Neural progenitor cell (in vitro differentiated cells): ENCODE data around the gene ACCS. TPM values are rescaled to one million over a fixed set of nuclear protein-coding genes. Genes with fewer than 3 reads are reported as not detected.

Source experiments
- DNase-seq: peaks from one replicate; pipeline ENCODE4 v3.0.0-alpha.2; 2016; ENCODE audit warnings: low spot score
- H2AFZ ChIP-seq: fragments of 200-600 bp; sonication (generic); replicated peaks from 2 replicates; pipeline ENCODE4 v1.6.1; 2016; ENCODE audit warnings: antibody characterized with exemption
- H3F3A ChIP-seq: fragments of 200-600 bp; sonication (generic); 2 replicates; pipeline ENCODE4 v1.6.1; 2016; ENCODE audit warnings: antibody characterized with exemption, low read depth
- H3K27ac ChIP-seq: fragments of 200-600 bp; sonication (generic); 2 replicates; pipeline ENCODE4 v1.5.1; 2016; ENCODE audit warnings: mild to moderate bottlenecking
- H3K27me3 ChIP-seq: fragments of 200-600 bp; sonication (generic); 2 replicates; pipeline ENCODE4 v1.6.1; 2016; ENCODE audit warnings: mild to moderate bottlenecking, moderate library complexity
- H3K36me3 ChIP-seq: fragments of 200-600 bp; sonication (generic); 2 replicates; pipeline ENCODE4 v1.5.1; 2016
- H3K4me1 ChIP-seq: fragments of 200-600 bp; sonication (generic); 2 replicates; pipeline ENCODE4 v1.6.1; 2016; ENCODE audit warnings: mixed run types
- H3K4me2 ChIP-seq: fragments of 200-600 bp; sonication (generic); 2 replicates; pipeline ENCODE4 v1.6.1; 2016
- H3K4me3 ChIP-seq: fragments of 200-600 bp; sonication (generic); 2 replicates; pipeline ENCODE4 v1.5.1; 2016
- H3K79me2 ChIP-seq: fragments of 200-600 bp; sonication (generic); 2 replicates; pipeline ENCODE4 v1.6.1; 2016; ENCODE audit warnings: low read depth
- H3K9ac ChIP-seq: fragments of 200-600 bp; sonication (generic); 2 replicates; pipeline ENCODE4 v1.6.1; 2016
- H3K9me3 ChIP-seq: fragments of 200-600 bp; sonication (generic); 2 replicates; pipeline ENCODE4 v1.5.1; 2016; ENCODE audit warnings: low read depth
- H4K20me1 ChIP-seq: fragments of 200-600 bp; sonication (generic); 2 replicates; pipeline ENCODE4 v1.6.1; 2016; ENCODE audit warnings: low read depth
- H3K27ac Mint-ChIP-seq: 3 replicates; pipeline ENCODE4 v1.8.0; 2021; ENCODE audit warnings: mixed read lengths
- H3K27me3 Mint-ChIP-seq: 2 replicates; pipeline ENCODE4 v1.8.0; 2022; ENCODE audit warnings: low read depth, mild to moderate bottlenecking, inconsistent platforms, moderate library complexity, mixed read lengths; ENCODE audit not compliant: insufficient read depth
- H3K36me3 Mint-ChIP-seq: 3 replicates; pipeline ENCODE4 v1.8.0; 2021; ENCODE audit warnings: mixed read lengths
- H3K4me1 Mint-ChIP-seq: 3 replicates; pipeline ENCODE4 v1.8.0; 2021; ENCODE audit warnings: mixed read lengths
- H3K4me3 Mint-ChIP-seq: 3 replicates; pipeline ENCODE4 v1.8.0; 2021; ENCODE audit warnings: mild to moderate bottlenecking, moderate library complexity, mixed read lengths
- H3K9me3 Mint-ChIP-seq: 3 replicates; pipeline ENCODE4 v1.8.0; 2020; ENCODE audit warnings: mixed read lengths
- CTCF ChIP-seq: fragments of 200-600 bp; sonication (generic); IDR thresholded peaks from 2 replicates; pipeline ENCODE4 v1.5.1; 2017; ENCODE audit warnings: antibody characterized with exemption, mild to moderate bottlenecking
- EZH2 ChIP-seq: fragments of 200-600 bp; sonication (generic); IDR thresholded peaks from 2 replicates; pipeline ENCODE4 v1.6.1; 2017; ENCODE audit warnings: antibody characterized with exemption, mild to moderate bottlenecking, moderate library complexity
- EZH2phosphoT487 ChIP-seq: fragments of 200-600 bp; sonication (generic); IDR thresholded peaks from 2 replicates; pipeline ENCODE4 v1.6.1; 2017; ENCODE audit warnings: antibody characterized with exemption
- total RNA-seq: library from RNA; depleted of rRNA; stranded (reverse); fragments of >200 nt; gene quantifications from 2 replicates; pipeline ENCODE4 v1.2.3, GENCODE V29; 2015; ENCODE audit warnings: low replicate concordance

ACCS gene
- total RNA-seq, 1 donor from 2014 or later: 7.0 TPM

GRCh38 chr11:44051171-44051570 lies 14.9 kb upstream of the ACCS start:
- no peaks in the 10 kb centered on the region for H3K9me3 ChIP-seq
- H3K9ac ChIP-seq: no peak overlapping the region
- H3K27me3 ChIP-seq: peaks cover 10% of the 10 kb centered on the region
- H3F3A ChIP-seq: no peaks in the 10 kb centered on the region
- no peaks in the 10 kb centered on the region for H3K79me2 ChIP-seq
- peaks cover 7% of the 10 kb centered on the region for H3K4me1 Mint-ChIP-seq
- H2AFZ ChIP-seq: no peak overlapping the region
- H3K4me2 ChIP-seq: no peak overlapping the region
- no peaks in the 10 kb centered on the region for H3K9me3 Mint-ChIP-seq
- H3K4me1 ChIP-seq: no peaks in the 10 kb centered on the region
- H3K4me3 Mint-ChIP-seq: no peak overlapping the region
- no peaks in the 10 kb centered on the region for H3K36me3 Mint-ChIP-seq
- H3K27me3 Mint-ChIP-seq: peaks cover 2% of the 10 kb centered on the region
- TF ChIP-seq EZH2 (no peak), EZH2phosphoT487 (no peak)
- no peak overlapping the region for H3K4me3 ChIP-seq
- H3K36me3 ChIP-seq: no peaks in the 10 kb centered on the region
- no peak overlapping the region for H3K27ac ChIP-seq
- no peaks in the 10 kb centered on the region for H4K20me1 ChIP-seq
- DNase-seq: no peak
- no peak overlapping the region for H3K27ac Mint-ChIP-seq

DNA sequence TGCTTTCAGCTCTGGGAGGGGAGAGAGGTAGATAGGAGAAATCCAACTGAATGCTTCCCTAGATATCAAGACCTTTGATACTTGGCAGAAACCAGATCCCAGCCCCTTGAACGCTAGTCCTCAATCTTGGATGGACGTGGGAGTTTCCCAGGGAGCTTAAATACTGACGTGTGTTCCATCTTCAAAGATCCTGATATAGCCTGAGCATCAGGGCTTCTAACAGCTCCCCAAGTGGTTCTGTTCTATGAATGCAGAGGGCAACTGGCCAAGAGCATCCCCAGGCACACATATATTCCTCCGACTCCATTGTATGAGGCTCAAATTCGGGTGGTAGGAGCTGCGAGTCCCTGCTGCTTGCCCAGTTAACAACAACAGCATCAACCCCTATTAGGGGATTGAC lies 8.7 kb upstream of the ACCS start:
- H3K79me2 ChIP-seq: no peaks in the 10 kb centered on the region
- no peaks in the 10 kb centered on the region for H4K20me1 ChIP-seq
- Mint-ChIP-seq H3K4me3 (no peak overlapping the region), H3K27ac (no peak overlapping the region), H3K9me3 (no peaks in the 10 kb centered on the region), H3K36me3 (no peaks in the 10 kb centered on the region), H3K27me3 (no peaks in the 10 kb centered on the region), H3K4me1 (no peaks in the 10 kb centered on the region)
- H3K27ac ChIP-seq: no peak overlapping the region
- no peaks in the 10 kb centered on the region for H3K9me3 ChIP-seq
- H3K4me2 ChIP-seq: no peak overlapping the region
- TF ChIP-seq EZH2phosphoT487 (no peak), CTCF (no peak), EZH2 (no peak)
- peaks cover 2% of the 10 kb centered on the region for H3K4me1 ChIP-seq
- no peak overlapping the region for H3K9ac ChIP-seq
- no peak for DNase-seq
- no peaks in the 10 kb centered on the region for H3F3A ChIP-seq
- no peaks in the 10 kb centered on the region for H3K36me3 ChIP-seq
- H3K27me3 ChIP-seq: no peaks in the 10 kb centered on the region
- H2AFZ ChIP-seq: no peak overlapping the region
- H3K4me3 ChIP-seq: no peak overlapping the region

- TF ChIP-seq EZH2 (no peak), EZH2phosphoT487 (no peak), CTCF (no peak)
- Histone ChIP-seq H3K27ac (no peak overlapping the region), H3K9ac (no peak overlapping the region), H3K4me2 (no peak overlapping the region), H3K9me3 (no peaks in the 10 kb centered on the region), H4K20me1 (no peaks in the 10 kb centered on the region), H3K27me3 (no peaks in the 10 kb centered on the region), H2AFZ (no peak overlapping the region), H3F3A (no peaks in the 10 kb centered on the region), H3K4me1 (peaks cover 12% of the 10 kb centered on the region), H3K79me2 (no peaks in the 10 kb centered on the region), H3K4me3 (no peak overlapping the region), H3K36me3 (no peaks in the 10 kb centered on the region)
- Mint-ChIP-seq H3K4me1 (peaks cover 7% of the 10 kb centered on the region), H3K9me3 (no peaks in the 10 kb centered on the region), H3K27ac (no peak overlapping the region), H3K4me3 (no peak overlapping the region), H3K36me3 (no peaks in the 10 kb centered on the region), H3K27me3 (no peaks in the 10 kb centered on the region)
- no peak for DNase-seq
Measured at GRCh38 chr11:44058275-44058674, 7.8 kb upstream of the ACCS start.

GRCh38 chr11:44065161-44065661 lies 859 bp upstream of the ACCS start:
- Mint-ChIP-seq H3K4me3 (no peak overlapping the region), H3K4me1 (peaks cover 29% of the 10 kb centered on the region), H3K9me3 (peaks cover 2% of the 10 kb centered on the region), H3K27ac (no peak overlapping the region), H3K36me3 (no peaks in the 10 kb centered on the region), H3K27me3 (peaks cover 13% of the 10 kb centered on the region)
- Histone ChIP-seq H3K27ac (peak overlapping the region; percentile 53), H2AFZ (no peak overlapping the region), H3K9ac (no peak overlapping the region), H3K27me3 (peaks cover 15% of the 10 kb centered on the region), H3K9me3 (no peaks in the 10 kb centered on the region), H3K4me1 (peaks cover 36% of the 10 kb centered on the region), H3K4me3 (peak overlapping the region; percentile 51), H3F3A (peaks cover 31% of the 10 kb centered on the region), H4K20me1 (no peaks in the 10 kb centered on the region), H3K36me3 (no peaks in the 10 kb centered on the region), H3K79me2 (no peaks in the 10 kb centered on the region), H3K4me2 (peak overlapping the region; percentile 82)
- peak; percentile 65 for DNase-seq
- no peak for TF ChIP-seq EZH2
- TF ChIP-seq EZH2phosphoT487: no peak
- no peak for TF ChIP-seq CTCF
